GM19193 (cell line): ENCODE measurements around the gene OPN1LW.
"Not testable (repeated sequence)": the region's sequence is repeated elsewhere in the genome, so short reads cannot be mapped to it uniquely, and the experiment has no call there.

Experiments used
- POLR2A ChIP-seq: IDR thresholded peaks from 4 replicates; pipeline ENCODE4 v1.6.1; 2011; ENCODE audit not compliant: insufficient read depth, insufficient read length; ENCODE audit errors: extremely low read depth

Gene OPN1LW

DNA sequence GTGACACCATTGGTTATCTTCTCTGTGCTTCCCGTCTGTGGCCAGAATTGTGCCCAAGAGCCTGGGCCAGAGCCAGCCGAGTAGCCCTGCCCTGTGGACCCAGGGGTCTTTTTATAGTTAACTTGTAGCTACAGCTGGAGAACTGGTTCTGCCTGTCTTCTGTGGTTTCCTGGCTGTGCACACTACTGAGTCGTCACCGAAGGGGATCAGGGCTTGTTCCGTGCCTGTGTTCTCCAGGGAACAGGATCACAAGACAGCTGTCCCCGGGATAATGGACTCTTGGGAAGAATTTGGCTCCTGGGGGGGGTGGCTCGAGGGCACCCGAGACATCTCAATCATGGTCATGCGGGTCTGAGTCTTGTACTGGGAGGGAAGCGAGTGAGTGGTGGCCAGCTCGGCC, 22.1 kb upstream of the OPN1LW start:
- TF ChIP-seq POLR2A: no peak

DNA sequence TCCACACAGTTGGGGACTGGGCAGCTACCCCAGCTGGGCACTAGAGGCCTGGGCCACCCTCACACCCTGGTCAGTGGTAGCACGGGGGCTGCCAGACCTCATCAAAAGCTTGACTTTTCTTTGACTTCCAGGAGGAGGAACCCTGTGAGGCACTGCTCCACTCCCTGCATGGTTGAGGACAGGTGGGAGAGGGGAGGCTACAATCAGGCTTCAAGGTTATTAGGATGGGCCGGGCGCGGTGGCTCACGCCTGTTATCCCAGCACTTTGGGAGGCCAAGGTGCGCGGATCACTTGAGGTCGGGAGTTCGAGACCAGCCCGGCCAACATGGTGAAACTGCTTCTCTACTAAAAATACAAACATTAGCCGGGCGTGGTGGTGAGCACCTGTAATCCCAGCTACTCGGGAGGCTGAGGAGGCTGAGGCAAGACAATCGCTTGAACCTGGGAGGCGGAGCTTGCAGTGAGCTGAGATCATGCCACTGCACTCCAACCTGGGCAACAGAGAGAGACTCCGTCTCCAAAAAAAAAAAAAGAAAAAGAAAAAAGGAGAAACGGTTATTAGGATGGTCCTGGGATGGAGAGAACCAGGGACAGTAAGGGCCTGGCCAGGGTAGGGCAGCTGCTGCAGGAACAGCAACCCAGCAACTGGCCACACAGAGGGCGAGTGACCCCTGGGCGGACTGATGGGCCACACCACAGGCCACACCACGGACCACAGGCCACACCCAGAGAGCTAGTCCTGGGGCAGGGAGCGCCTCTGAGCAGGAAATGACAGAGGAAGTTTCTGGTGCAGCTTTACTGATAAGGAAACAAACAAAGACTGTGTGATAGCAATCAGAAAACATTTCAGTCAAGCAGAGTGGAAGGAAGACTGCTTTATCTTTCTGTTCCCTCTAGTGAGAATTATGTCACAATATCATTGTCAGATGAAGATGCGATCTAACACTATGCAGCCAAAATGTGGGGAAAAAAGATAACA, 20.5 kb upstream of the OPN1LW start:
- TF ChIP-seq POLR2A: no peak

DNA sequence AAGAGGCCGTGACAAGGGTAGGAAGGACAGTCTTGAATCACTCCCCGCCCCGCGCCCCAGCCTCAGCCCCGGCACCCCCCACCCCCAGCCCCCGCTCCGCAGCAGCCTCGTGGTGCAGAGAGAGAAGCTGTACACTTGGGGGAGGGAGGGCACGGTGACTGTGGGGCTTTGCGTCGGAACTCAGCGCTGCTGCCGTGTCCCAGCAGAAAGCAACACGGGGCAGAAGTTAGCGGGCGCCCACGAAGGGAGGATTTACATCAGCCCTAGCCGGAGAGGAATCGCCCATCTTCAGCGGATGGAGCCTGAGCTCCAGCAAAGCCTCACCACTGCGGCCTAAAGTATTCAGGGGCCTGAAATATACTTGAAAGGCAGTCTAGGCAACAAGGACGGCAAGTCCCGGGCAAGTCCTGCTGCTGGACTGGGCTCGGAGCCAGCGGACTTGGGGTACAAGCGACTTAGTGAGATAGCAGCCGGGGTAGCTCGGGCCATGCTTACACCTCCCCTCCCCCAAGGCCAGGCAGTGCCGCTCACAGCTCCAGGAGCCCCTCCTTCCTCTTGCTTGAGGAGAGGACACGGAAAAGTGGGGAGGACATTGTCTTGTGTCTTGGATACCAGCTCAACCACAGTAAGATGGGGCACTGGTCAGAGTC, 18.5 kb upstream of the OPN1LW start:
- TF ChIP-seq POLR2A: no peak

DNA sequence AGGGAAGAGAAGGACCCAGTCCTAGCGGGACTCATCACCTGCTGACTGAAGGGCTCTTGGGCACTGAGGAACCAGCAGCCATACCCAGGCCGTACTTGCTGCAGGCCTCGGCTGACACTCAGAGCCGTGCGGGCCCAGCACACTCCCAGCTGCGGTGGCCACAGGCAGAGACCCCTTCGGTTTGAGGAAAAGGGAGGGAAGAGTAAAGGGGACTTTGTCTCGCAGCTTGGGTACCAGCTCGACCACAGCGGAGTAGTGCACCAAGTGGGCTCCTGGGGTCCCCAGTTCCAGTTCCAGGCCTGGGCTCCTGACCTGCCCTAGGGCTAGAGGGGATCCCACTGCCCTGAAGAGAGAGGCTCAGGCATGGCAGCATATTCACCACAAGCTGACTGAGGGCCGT, 17.9 kb upstream of the OPN1LW start:
- TF ChIP-seq POLR2A: no peak

DNA sequence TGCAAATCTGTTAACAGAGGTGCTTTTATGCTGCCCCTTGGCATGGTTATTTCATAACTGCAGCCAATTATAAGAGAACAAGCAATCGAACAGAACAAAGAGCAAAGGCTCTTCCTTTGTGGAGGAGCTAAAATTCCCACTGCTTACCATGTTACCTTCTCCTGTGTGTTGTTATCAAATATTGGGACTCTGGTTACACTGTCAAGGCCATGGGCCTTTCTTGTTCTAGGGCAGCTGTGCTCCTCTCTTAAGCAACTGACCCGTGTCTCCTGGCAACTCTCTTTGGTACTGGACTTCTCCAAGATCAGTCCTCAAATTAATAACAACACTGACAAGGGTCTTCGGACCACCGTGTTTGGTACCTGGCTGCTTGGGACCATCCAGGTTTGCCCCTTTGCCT, 12.1 kb upstream of the OPN1LW start:
- no peak for TF ChIP-seq POLR2A

DNA sequence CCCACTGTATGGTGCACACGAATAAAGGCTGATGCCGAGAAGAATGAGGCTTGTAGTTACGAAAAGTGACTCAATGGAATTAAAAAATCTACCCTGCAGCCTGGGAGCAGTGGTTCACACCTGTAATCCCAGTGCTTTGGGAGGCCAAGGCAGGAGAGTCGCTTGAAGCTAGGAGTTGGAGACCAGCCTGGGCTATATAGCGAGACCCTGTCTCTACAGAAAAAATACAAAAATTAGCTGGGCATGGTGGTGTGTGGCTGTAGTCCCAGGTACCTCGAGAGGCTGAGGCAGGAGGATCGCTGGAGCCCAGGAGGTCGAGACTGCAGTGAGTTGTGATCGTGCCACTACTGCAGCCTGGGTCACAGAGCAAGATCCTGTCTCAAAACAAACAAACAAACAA, 11.7 kb upstream of the OPN1LW start:
- TF ChIP-seq POLR2A: no peak

DNA sequence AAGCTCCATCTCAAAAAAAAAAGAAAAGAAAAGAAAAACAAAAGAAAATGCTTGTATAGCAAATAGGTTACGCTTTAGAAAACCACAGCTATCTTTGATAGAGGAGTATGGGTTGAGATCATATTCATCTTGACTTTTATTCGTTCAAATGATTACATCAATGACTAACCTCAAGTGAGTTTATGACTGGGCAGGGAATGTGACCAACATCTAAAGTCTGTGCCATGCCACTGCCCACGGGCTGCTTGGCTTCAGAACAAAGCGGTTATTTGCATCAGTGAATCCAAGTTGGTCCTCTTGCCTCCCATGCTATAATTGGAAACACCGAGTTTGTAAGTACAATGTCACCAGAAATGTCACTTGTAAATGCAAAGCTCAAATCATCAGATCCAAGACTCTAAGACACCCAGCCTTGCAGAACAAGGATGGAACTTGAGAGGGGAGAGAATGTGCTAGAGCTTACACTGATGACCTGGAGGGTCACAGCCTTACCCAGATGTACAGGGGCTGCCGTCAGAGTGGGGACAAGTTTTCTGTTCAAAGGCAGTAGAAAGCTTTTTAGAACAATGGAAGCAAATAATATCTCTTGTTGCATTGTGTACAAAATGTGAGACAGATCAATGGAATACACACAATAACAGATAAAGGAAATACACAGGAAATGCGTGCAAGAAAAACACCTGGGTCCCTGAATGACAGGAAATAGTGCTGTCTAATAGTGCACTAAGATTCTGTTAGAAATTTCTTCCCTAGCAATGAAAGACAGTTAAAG, 8.4 kb upstream of the OPN1LW start:
- TF ChIP-seq POLR2A: no peak

DNA sequence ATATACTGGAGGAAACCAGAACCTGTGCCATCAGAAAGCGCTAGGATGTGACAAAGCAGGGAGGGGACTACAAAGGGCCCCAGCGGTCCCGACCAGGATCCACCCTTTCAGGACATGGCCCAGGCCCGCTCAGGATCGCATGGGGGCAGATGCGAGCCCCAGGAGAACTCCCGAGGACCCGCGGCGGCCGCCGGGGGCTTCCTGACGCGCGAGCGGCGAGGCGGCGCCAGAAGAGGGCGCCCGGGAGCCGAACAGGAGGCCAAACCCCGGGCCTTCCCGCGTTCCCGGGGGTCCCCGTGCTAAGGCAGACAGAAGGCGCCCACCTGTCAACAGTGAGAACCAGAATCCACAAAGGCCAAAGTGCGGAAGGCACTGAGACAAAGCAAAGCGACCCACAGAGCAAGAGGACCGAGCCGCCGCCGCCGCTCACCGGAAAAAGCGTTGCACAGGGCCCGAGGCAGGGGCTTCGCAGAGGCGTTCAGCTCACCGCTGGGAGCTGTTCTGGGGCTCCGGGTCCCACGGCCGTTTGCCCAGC, 7.3 kb upstream of the OPN1LW start:
- TF ChIP-seq POLR2A: no peak

DNA sequence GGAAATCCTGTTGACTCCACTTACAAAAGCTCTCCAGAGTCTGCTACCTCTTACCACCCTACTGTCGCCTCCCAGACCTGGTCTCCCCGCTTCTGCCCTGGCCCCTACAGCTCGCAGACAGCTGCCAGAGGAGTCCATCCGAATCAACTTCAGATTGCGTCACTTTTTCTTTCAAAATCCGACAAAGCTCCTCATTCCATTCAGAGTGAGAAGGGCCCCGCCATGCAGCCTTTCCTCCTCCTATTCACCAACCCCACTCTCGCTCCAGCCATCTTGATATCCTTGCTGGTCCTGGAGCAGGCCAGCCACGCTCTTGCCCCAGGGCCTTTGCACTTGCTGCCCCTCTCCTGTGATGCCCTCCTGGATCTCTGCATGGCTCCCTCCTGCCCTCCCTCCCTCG, 5.2 kb upstream of the OPN1LW start:
- no peak for TF ChIP-seq POLR2A

DNA sequence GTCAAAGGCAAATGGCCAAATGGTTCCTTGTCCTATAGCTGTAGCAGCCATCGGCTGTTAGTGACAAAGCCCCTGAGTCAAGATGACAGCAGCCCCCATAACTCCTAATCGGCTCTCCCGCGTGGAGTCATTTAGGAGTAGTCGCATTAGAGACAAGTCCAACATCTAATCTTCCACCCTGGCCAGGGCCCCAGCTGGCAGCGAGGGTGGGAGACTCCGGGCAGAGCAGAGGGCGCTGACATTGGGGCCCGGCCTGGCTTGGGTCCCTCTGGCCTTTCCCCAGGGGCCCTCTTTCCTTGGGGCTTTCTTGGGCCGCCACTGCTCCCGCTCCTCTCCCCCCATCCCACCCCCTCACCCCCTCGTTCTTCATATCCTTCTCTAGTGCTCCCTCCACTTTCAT, 3.8 kb upstream of the OPN1LW start:
- TF ChIP-seq POLR2A: no peak

DNA sequence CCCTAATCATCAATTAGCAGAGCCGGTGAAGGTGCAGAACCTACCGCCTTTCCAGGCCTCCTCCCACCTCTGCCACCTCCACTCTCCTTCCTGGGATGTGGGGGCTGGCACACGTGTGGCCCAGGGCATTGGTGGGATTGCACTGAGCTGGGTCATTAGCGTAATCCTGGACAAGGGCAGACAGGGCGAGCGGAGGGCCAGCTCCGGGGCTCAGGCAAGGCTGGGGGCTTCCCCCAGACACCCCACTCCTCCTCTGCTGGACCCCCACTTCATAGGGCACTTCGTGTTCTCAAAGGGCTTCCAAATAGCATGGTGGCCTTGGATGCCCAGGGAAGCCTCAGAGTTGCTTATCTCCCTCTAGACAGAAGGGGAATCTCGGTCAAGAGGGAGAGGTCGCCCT, 3.3 kb upstream of the OPN1LW start:
- TF ChIP-seq POLR2A: no peak

DNA sequence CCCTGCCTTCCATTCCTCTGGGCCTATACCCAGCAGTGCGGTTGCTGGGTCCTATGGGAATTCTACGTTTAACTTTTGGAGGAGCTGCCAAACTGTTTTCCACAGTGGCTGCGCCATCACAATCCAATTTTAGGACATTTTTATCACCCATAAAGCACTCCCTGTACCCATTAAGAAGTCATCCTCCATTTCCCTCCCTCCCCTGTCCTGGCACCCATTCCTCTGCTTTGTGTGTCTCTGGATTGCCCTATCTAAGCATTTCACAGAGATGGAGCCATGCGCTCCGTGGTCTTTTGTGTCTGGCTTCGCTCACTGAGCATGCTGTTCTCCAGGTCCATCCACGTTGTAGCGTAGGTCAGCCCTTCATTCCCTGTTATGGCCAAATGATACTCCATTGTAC, 1.7 kb upstream of the OPN1LW start:
- TF ChIP-seq POLR2A: no peak

DNA sequence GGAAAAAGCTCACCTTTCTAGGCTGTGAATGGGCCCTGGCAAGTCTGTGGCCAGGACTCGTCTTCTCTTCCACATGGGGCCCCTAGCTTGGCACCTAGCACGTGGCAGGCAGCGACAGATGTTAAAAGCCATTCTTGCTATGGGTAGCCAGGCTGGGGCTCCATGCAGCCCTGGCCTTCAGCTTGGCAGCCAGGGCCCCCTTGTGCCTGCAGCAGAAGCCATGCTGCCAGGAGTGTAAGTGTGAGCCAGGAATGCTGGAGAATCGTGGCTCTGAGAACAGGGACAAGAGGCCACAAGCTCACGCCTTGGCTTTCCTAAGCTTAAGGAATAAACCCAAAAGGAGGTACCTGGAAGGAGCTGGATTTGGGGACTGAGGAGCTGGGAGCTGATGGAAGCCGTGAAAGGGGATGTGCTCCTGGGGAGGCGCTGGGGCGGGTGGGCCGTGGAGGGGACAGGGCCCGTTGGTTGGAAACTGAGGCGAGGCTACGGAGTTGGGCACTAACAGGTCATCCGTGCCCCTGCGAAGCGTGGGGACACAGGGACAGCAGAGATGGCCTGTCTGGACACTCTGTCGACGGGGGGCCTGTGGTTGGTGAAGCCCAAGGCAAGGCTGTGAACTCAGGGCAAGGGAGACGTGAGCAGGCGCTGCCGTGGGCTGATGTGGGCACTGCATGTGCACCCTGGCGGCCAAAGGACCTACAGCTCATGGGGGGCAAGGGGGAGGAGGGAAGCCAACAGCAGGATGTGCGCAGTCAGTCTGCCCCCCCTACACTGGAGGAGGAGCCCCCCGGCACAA, 895 bp upstream of the OPN1LW start:
- no peak for TF ChIP-seq POLR2A

DNA sequence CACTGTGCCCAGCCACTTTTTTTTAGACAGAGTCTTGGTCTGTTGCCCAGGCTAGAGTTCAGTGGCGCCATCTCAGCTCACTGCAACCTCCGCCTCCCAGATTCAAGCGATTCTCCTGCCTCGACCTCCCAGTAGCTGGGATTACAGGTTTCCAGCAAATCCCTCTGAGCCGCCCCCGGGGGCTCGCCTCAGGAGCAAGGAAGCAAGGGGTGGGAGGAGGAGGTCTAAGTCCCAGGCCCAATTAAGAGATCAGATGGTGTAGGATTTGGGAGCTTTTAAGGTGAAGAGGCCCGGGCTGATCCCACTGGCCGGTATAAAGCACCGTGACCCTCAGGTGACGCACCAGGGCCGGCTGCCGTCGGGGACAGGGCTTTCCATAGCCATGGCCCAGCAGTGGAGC, 38.3 kb downstream of the OPN1LW start, which contains the start of gene OPN1MW:
TSS of gene OPN1MW (plus strand) at position 301 of the 400 bp plus-strand sequence. CDS start at position 383, 82 bp downstream.
- TF ChIP-seq POLR2A: not testable (repeated sequence)
